ENCODE data around the gene PPP6R3.

DNA sequence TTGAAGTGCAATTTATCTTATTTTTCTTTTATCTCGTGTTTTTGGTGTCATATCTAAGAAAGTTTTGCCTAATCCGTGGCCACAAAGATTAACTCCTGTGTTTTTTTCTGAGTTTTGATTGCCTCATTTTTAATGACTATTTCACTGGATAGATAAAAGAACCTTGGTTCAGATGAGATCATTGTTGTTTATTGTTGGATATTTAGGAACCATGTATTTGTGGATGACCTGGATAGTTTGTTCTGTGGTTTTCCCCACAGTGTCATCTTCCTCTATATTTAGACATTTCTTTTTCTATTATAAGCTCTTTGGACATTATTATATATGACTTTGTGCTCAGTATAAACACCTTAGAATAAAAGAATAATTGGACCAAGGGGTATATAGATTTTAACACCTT lies 37.2 kb downstream of the PPP6R3 start:
- TF ChIP-seq, protein P1, sequence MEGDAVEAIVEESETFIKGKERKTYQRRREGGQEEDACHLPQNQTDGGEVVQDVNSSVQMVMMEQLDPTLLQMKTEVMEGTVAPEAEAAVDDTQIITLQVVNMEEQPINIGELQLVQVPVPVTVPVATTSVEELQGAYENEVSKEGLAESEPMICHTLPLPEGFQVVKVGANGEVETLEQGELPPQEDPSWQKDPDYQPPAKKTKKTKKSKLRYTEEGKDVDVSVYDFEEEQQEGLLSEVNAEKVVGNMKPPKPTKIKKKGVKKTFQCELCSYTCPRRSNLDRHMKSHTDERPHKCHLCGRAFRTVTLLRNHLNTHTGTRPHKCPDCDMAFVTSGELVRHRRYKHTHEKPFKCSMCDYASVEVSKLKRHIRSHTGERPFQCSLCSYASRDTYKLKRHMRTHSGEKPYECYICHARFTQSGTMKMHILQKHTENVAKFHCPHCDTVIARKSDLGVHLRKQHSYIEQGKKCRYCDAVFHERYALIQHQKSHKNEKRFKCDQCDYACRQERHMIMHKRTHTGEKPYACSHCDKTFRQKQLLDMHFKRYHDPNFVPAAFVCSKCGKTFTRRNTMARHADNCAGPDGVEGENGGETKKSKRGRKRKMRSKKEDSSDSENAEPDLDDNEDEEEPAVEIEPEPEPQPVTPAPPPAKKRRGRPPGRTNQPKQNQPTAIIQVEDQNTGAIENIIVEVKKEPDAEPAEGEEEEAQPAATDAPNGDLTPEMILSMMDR (conservative IDR thresholded peaks at IDR 0.05 in 1 of 2, IDR thresholded peaks at IDR 0.05 in 1 of 2; ENCODE audit: extremely low read depth in 1 of 2, insufficient read depth in 1 of 2, low read depth in 1 of 2, low read length in 2 of 2), result no peak
- TF ChIP-seq EZH2 (IDR thresholded peaks at IDR 0.05; ENCODE audit: borderline replicate concordance, low read length), result no peak
